ENCODE results near the gene LDLRAD4.

Gene LDLRAD4

DNA sequence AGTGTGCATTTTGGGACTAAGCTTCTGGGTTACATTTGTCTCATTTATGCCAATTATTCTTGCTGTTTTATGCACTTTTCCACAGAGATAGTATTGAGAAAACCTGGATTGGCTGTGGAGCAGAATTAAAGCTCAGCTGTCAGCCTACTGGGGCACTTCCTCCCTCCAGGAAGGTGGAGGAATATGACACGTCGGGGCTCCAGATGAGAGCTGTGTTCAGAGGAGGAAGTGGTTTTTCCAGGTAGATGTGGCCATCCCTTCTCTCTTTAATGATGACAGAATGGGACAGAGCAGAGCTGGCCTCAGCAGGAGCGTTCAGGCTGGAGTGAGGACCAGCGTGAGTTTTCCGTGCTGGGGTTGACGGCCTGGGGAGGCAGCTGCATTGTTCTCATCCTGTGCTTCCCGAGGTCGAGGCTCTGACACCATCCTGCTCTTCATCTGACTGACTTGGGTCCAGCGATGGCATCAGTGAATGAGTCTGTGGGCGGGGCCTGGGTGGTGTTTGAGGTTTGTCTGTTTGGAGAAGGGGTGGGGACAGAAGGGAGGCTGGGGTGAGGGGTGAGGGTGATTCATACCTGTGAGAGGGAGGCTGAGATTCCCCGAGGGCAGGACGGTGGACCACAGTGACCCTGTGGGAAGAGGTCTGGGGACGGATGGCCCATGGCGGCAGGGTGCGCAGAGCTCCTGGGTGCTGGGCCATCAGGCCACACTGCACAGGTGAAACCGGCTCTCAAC, 207.0 kb downstream of the LDLRAD4 start:
- H3K9me3 Mint-ChIP-seq = no peaks in the 10 kb centered on the region
- peaks cover 35% of the 10 kb centered on the region for H3K4me1 Mint-ChIP-seq
- no peak overlapping the region for H3K27ac Mint-ChIP-seq

DNA sequence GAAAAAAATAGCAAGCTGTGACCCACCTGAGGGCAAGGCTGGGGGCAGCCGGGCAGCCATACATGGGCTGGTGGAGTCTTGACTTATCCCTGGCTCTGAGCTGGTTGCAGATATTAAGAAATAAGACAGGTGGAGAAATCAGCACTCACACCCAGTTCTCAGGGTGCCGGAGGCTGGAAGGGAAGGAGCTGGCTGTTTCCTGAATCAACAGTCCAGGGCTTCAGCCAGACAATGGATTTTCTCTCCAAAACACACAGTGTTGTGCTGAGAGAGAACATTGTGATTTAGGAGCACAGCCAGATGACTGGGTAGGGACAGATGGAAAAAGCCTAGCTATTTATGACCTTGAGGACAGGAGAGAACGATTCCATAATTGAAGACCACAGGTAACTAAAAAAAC, 208.8 kb downstream of the LDLRAD4 start:
- Mint-ChIP-seq H3K36me3 (no peaks in the 10 kb centered on the region), H3K4me1 (peaks cover 27% of the 10 kb centered on the region), H3K9me3 (no peaks in the 10 kb centered on the region), H3K27ac (no peak overlapping the region), H3K4me3 (no peak overlapping the region)
- no peak for DNase-seq (ENCODE audit: low spot score in 2 of 2)
- ATAC-seq = no peak

More for the DNA sequence above, 207.0 kb downstream of the LDLRAD4 start:
- Mint-ChIP-seq H3K4me3 (no peak overlapping the region), H3K36me3 (no peaks in the 10 kb centered on the region)
- no peak for DNase-seq (ENCODE audit: low spot score in 2 of 2)
- peak; percentile 11 for ATAC-seq

DNA sequence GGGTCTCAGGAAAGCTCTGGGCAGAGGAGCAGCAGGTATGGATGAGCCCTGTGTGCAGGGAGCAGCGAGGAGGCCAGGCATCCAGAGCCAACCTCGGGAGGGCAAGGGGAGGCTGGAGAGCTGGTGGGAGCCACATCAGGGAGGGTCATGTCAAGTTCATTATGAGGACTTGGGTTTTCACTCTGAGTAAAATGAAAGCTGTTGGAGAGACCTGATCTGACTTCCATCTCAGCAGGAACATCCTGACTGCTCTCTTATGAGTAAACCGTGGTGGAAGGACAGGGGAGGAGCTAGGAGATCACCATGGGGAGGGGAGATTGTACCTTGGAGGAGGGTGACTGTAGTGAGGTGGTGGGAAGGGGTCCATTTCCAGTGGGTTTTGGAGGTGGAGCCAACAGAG, 209.8 kb downstream of the LDLRAD4 start:
- Mint-ChIP-seq H3K4me3 (no peak overlapping the region), H3K9me3 (no peaks in the 10 kb centered on the region), H3K27ac (no peak overlapping the region), H3K4me1 (peaks cover 27% of the 10 kb centered on the region), H3K36me3 (no peaks in the 10 kb centered on the region)
- peak; percentile 48 for ATAC-seq
- no peak for DNase-seq (ENCODE audit: low spot score in 2 of 2)

DNA sequence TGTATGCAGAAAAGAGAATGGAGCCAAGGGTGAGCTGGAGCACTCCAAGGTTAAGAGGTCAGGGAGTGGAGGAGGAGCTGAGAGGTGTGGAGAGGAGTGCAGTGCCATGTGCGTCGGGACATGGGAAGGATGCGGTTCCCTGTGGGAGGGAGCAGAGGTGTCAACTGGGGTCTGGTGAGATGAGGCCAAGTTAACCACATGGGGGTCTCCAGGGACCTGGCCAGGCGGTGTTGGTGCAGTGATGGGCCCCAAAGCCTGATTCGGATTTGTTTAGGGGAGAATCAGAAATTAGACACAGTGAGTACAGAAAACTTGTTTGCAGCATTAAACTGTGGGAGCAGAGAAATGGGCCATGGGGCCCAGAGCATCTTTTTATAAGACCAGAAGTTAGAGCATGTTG, 210.5 kb downstream of the LDLRAD4 start:
- Mint-ChIP-seq H3K27ac (no peak overlapping the region), H3K4me1 (peaks cover 27% of the 10 kb centered on the region), H3K36me3 (no peaks in the 10 kb centered on the region), H3K9me3 (no peaks in the 10 kb centered on the region), H3K4me3 (no peak overlapping the region)
- ATAC-seq = no peak
- no peak for DNase-seq (ENCODE audit: low spot score in 2 of 2)

DNA sequence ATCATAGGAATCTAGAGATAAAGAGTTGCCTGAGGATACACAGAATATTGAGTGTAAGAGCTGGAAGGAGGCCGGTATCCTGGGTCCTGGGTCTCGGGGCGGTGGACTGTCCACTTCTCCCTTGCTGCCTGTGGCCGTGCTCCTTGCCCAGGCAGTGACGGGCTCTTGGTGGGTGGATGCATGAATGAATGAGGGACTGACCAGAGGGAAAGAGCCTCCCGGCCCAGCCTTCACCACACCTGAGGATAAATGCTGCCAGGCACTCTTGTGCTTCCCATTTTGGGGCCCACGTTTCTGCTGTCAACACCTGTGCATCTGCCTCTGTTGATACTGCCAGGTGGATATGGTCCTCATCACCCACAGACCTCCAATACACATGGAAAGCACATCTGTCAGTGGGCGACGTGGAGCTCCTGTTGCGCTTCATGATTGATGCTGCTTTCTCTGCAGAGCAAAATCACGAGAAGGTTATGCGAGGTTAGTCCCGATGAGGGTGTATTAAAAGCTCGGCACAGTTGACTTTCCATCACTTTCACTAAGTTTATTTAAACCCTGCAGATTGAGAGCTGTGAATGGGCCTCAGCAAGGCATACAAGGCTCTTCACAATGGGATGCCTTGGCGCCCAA, 211.4 kb downstream of the LDLRAD4 start:
- H3K27ac Mint-ChIP-seq = no peak overlapping the region
- no peak for DNase-seq (ENCODE audit: low spot score in 2 of 2)
- no peaks in the 10 kb centered on the region for H3K36me3 Mint-ChIP-seq
- no peak overlapping the region for H3K4me3 Mint-ChIP-seq
- H3K4me1 Mint-ChIP-seq = peaks cover 21% of the 10 kb centered on the region
- H3K9me3 Mint-ChIP-seq = no peaks in the 10 kb centered on the region
- ATAC-seq = no peak

DNA sequence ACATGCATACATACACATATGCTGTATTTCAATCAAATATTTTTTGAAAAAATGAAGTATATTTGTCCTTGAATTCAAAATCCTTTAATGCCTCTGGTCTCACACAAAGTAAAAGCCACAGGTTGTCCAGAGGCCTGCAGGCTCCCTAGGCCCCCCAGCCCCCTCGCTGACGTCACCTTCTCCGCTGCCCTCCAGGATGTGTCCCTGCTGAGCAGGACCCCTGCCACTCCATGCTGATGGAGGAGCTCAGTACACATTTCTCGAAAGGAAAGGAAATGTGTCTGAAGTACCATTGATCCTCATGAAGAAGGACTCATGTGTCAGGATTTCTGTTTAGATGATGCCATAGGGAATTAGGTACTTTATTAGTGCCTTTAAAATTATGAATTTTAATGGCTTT, 212.1 kb downstream of the LDLRAD4 start:
- Mint-ChIP-seq H3K4me3 (no peak overlapping the region), H3K27ac (no peak overlapping the region), H3K36me3 (no peaks in the 10 kb centered on the region), H3K9me3 (no peaks in the 10 kb centered on the region), H3K4me1 (peaks cover 19% of the 10 kb centered on the region)
- DNase-seq (ENCODE audit: low spot score in 2 of 2) (no peak), ATAC-seq (no peak)

DNA sequence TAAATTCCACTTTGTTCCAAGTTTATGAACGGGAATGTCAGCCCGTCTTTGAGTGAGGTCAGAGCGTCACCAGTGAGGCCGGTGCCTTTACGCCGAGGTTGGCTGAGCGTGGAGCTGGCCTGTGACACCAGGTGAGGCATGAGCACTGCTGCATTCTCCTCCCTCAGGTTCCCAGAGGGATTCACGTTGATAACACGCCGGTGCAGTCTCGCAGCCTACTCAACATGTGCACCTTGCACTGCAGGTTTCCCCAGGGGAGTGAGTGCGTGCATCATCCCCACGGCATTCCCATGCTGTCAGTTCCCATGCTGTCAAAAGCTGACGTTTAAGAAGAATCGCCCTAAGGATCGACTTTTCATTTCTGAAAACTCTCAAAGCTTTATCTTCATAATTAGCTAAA, 213.3 kb downstream of the LDLRAD4 start:
- no peak for ATAC-seq
- no peak for DNase-seq (ENCODE audit: low spot score in 2 of 2)
- H3K27ac Mint-ChIP-seq = no peak overlapping the region
- H3K4me3 Mint-ChIP-seq = no peak overlapping the region
- no peaks in the 10 kb centered on the region for H3K36me3 Mint-ChIP-seq
- peaks cover 23% of the 10 kb centered on the region for H3K4me1 Mint-ChIP-seq
- H3K9me3 Mint-ChIP-seq = no peaks in the 10 kb centered on the region

DNA sequence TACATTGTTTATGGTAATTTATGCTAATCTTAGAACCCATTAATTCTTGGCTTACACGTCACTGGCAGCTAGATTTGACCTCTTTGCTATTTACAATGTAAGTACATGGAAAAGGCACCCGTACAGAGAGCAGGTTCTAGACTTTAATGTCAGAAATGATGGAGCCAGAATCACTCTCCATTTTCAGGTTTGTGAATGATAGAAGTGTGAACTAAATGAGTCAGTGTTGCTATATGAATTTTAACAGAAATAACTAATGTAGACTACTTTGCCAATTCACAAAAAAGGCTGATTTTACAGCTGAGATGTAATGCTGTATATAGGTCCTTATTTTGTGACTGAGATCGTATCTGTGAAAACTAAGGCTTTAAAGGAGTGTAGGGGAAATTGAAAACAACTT, 214.6 kb downstream of the LDLRAD4 start:
- Mint-ChIP-seq H3K36me3 (no peaks in the 10 kb centered on the region), H3K27ac (no peak overlapping the region), H3K9me3 (no peaks in the 10 kb centered on the region), H3K4me1 (peaks cover 31% of the 10 kb centered on the region), H3K4me3 (no peak overlapping the region)
- ATAC-seq = peak; percentile 77
- no peak for DNase-seq (ENCODE audit: low spot score in 2 of 2)

DNA sequence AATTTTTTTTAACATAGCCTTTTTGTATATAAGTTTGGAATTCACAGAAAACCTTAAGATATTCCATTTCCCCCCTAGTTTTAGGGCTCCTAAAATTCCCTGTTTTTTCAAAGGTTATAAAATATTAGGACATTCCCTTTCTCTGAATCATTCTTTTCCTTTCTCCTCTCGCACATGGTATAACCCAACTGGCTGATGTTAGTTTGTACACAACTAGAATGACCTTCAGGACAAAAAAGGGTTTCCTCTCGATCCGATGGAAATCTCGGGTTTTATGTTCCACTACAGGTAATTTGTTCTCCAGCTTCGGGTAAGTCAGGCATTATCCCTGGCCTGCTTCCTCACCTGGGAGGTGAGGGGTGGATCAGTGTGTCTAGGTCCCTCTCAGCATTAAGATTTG, 215.1 kb downstream of the LDLRAD4 start:
- H3K36me3 Mint-ChIP-seq = no peaks in the 10 kb centered on the region
- peaks cover 31% of the 10 kb centered on the region for H3K4me1 Mint-ChIP-seq
- H3K4me3 Mint-ChIP-seq = no peak overlapping the region
- H3K27ac Mint-ChIP-seq = no peak overlapping the region
- ATAC-seq (no peak), DNase-seq (ENCODE audit: low spot score in 2 of 2) (no peak)
- H3K9me3 Mint-ChIP-seq = no peaks in the 10 kb centered on the region

DNA sequence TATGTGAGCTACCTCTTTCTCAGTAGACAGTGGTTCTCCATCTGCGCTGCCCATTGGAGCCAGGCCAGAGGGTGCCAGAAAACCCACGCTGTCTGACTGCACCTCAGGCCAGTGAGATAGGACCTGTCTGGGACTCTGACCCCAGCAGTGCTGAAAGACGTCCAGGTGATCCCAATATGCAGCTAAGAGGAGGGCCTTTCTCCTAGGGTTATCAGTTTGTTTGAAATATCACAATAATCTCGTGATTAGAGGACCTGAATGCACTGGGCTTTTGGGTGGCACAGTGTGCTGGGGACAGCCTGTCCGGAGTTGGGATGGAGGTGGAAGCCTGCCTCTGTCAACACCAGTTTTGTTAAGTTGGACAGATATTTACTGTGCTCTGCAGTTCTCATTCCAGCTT, 216.3 kb downstream of the LDLRAD4 start:
- DNase-seq (ENCODE audit: low spot score in 2 of 2) (no peak), ATAC-seq (no peak)
- no peak overlapping the region for H3K27ac Mint-ChIP-seq

DNA sequence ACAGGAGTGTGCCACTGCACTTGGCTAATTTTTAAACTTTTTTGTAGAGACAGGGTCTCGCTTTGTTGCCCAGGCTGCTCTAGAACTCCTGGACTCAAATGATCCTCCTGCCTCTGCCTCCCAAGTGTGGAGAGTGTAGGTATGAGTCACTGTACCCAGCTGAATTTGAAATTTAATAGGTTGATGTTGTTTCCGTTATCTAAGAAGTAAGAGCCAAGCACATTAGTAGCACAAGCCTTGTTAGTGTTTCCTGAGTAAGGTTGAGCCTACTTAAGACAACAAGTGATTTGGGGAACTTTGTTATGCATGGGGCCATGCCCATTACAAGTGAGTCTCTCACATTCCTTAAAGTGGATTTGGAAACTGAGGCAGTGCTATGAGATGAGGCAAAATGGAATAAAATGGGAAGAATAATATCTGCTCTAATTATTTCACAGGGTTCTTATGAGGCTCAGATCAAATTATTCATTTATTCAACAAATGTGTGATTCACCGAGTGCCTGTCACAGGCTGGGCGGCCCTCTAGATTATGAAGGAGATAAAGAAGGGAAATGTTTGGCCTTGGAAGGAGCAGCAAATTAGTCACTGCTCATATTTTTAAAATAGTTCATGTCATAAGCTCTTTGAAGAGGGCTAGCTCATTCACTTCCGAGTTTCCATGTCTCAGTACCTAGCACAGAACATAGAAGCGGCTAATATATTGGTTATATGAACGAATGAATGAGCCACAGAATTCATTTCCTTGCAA, 217.2 kb downstream of the LDLRAD4 start:
- ATAC-seq = no peak
- no peak overlapping the region for H3K4me3 Mint-ChIP-seq

More for the DNA sequence above, 216.3 kb downstream of the LDLRAD4 start:
- Mint-ChIP-seq H3K9me3 (no peaks in the 10 kb centered on the region), H3K4me3 (no peak overlapping the region), H3K36me3 (no peaks in the 10 kb centered on the region), H3K4me1 (peaks cover 32% of the 10 kb centered on the region)

DNA sequence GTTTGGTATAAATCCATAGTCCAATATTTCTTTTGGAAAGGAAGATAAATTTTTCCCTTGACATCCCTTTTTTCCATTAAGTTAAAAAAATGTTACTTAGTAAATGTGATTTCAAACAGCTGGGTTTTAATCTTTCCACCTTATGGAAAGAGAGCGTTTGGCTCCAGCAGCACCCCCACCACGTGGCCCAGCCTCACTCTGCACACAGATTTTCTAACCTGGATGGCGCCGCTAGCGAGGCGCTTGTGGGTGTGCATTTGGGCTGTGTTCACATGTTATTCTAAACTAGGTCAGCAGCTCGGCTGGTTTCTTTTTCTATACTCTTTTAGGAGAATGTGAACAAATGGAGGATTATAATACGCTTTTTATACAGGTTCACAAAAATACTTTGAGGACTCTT, 218.0 kb downstream of the LDLRAD4 start:
- Mint-ChIP-seq H3K4me3 (peak overlapping the region; percentile 45), H3K4me1 (peaks cover 32% of the 10 kb centered on the region), H3K27ac (no peak overlapping the region), H3K36me3 (no peaks in the 10 kb centered on the region), H3K9me3 (no peaks in the 10 kb centered on the region)
- ATAC-seq (peak; percentile 56), DNase-seq (ENCODE audit: low spot score in 2 of 2) (no peak)

More for the DNA sequence above, 217.2 kb downstream of the LDLRAD4 start:
- peaks cover 32% of the 10 kb centered on the region for H3K4me1 Mint-ChIP-seq
- no peaks in the 10 kb centered on the region for H3K9me3 Mint-ChIP-seq
- no peak for DNase-seq (ENCODE audit: low spot score in 2 of 2)
- no peaks in the 10 kb centered on the region for H3K36me3 Mint-ChIP-seq
- no peak overlapping the region for H3K27ac Mint-ChIP-seq

DNA sequence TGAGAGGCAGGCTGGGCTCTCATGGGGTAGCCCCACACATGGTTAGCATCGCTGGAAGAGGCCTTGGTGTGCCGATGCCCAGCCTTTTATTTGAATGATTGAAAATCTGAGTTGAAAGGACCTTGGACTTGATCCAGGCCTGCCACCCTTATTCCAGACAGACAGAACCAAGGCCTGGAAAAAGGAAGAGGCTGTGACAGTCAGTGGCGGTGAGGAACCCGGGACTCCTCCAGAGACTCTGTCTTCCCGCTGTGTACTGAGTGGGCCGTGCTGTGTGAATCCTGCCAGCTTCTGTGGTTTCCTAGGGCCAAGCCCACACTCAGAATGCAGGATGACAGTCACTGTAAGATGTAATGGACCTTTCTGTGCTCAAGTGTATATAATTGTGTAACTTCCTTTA, 218.5 kb downstream of the LDLRAD4 start:
- H3K4me1 Mint-ChIP-seq = peaks cover 32% of the 10 kb centered on the region
- H3K4me3 Mint-ChIP-seq = peak overlapping the region; percentile 45
- H3K36me3 Mint-ChIP-seq = no peaks in the 10 kb centered on the region
- peak; percentile 73 for ATAC-seq
- DNase-seq (ENCODE audit: low spot score in 2 of 2) = no peak
- no peaks in the 10 kb centered on the region for H3K9me3 Mint-ChIP-seq
- no peak overlapping the region for H3K27ac Mint-ChIP-seq

DNA sequence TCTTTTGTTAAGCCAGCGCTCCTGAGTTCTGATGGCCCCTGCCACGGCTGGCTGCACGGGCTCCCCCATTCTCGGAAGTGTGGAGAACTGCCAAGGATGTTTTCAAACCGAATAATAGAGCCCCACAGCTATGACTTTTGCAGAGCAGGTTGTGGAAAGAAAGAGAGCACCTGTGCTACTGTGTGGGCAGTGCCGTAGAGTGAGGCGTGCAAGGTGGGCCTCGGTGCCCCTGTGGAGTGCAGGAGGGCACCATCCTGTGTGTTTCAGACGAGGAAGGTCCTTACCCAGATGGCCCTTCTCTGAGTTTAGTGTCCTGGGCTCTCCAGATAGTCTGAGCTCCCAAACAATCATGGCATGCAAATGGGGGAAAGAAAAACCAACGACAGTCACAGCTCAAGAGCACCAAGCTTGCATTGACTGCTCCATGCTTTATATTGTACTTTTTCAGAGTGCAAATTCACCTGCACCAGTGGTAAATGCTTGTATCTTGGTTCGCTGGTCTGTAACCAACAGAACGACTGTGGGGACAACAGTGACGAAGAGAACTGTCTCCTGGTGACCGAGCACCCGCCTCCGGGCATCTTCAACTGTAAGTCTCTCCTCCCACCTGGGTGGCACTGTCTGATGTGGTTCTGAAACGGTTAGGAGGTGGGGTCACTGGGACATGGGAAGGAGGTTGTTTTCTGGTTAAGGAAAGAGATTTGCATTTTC, 219.4 kb downstream of the LDLRAD4 start:
- Mint-ChIP-seq H3K27ac (peak overlapping the region; percentile 12), H3K4me3 (peak overlapping the region; percentile 45), H3K9me3 (no peaks in the 10 kb centered on the region), H3K36me3 (no peaks in the 10 kb centered on the region), H3K4me1 (peaks cover 32% of the 10 kb centered on the region)
- no peak for DNase-seq (ENCODE audit: low spot score in 2 of 2)
- ATAC-seq = peak; percentile 61

DNA sequence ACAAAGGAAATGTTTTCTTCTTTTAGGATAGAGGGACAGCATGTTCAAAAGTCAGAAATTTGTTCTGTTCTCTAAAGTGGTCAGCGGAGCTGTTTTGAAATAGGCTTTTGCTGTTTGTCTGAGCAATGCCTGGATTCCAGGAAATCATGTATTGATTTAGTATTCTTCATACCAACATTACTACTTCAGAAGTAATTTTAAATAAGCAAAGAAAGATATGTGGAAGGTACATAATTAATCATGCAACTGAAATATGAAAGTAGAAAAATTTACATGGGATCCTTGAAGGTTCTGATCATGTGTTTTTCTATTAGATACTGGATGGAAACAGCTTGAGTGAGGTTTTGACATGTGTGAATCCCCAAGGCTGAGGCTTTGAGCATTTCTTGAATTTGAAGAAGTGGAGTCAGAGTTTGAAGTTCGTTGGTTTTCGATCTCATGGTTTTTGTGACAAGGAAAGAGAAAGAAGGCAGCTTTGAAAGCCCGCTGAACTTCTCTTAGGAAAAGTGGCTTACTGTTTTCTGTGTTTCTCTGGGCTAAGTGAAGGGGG, 220.0 kb downstream of the LDLRAD4 start:
- peak overlapping the region; percentile 12 for H3K27ac Mint-ChIP-seq
- no peaks in the 10 kb centered on the region for H3K36me3 Mint-ChIP-seq

More for the DNA sequence above, 220.0 kb downstream of the LDLRAD4 start:
- Mint-ChIP-seq H3K4me1 (peaks cover 35% of the 10 kb centered on the region), H3K9me3 (no peaks in the 10 kb centered on the region), H3K4me3 (peak overlapping the region; percentile 45)
- ATAC-seq = no peak
- DNase-seq (ENCODE audit: low spot score in 2 of 2) = no peak
